Glutamatergic neuron (in vitro differentiated cells): Measurements from ENCODE around the gene BRINP3. TPM values are rescaled to one million over a fixed set of nuclear protein-coding genes. Genes with fewer than 3 reads are reported as not detected.

Experiments
- DNase-seq: peaks from one replicate; pipeline ENCODE4 v3.0.0; 2022
- H3K27ac Mint-ChIP-seq: one replicate; pipeline ENCODE4 v1.8.0; 2020; ENCODE audit warnings: mild to moderate bottlenecking, mixed read lengths, inconsistent platforms; ENCODE audit not compliant: unreplicated experiment
- H3K27me3 Mint-ChIP-seq: one replicate; pipeline ENCODE4 v1.8.0; 2020; ENCODE audit warnings: mild to moderate bottlenecking, moderate library complexity, mixed read lengths, inconsistent platforms; ENCODE audit not compliant: unreplicated experiment
- H3K36me3 Mint-ChIP-seq: one replicate; pipeline ENCODE4 v1.8.0; 2020; ENCODE audit warnings: mild to moderate bottlenecking, mixed read lengths, inconsistent platforms; ENCODE audit not compliant: unreplicated experiment
- H3K4me1 Mint-ChIP-seq: one replicate; pipeline ENCODE4 v1.8.0; 2020; ENCODE audit warnings: mild to moderate bottlenecking, low read depth, mixed read lengths, inconsistent platforms; ENCODE audit not compliant: unreplicated experiment
- H3K4me3 Mint-ChIP-seq: one replicate; pipeline ENCODE4 v1.8.0; 2020; ENCODE audit warnings: mild to moderate bottlenecking, mixed read lengths, inconsistent platforms; ENCODE audit not compliant: unreplicated experiment
- H3K9me3 Mint-ChIP-seq: one replicate; pipeline ENCODE4 v1.8.0; 2020; ENCODE audit warnings: mild to moderate bottlenecking, moderate library complexity, mixed read lengths, inconsistent platforms; ENCODE audit not compliant: unreplicated experiment
- CTCF ChIP-seq: fragments of 200-600 bp; sonication (generic); IDR thresholded peaks from one replicate; pipeline ENCODE4 v1.5.0; 2021; ENCODE audit not compliant: partially characterized antibody, unreplicated experiment
- total RNA-seq: library from RNA; stranded (reverse); fragmentation: NEBNext Ultra II Directional; extraction: Animal tissue kit (Norgen Biotek cat#: 25700); gene quantifications from one replicate; pipeline ENCODE4 v1.2.1, GENCODE V29; 2021; ENCODE audit not compliant: unreplicated experiment

BRINP3 gene
- total RNA-seq, 1 donor from 2014 or later: not detected

- H3K27me3 Mint-ChIP-seq: no peaks in the 10 kb centered on the region
- H3K9me3 Mint-ChIP-seq: no peaks in the 10 kb centered on the region
- no peaks in the 10 kb centered on the region for H3K36me3 Mint-ChIP-seq
- no peak for TF ChIP-seq CTCF
- no peak overlapping the region for H3K4me3 Mint-ChIP-seq
- peaks cover 2% of the 10 kb centered on the region for H3K4me1 Mint-ChIP-seq
- no peak overlapping the region for H3K27ac Mint-ChIP-seq
- DNase-seq: no peak
These were observed 164.9 kb downstream of the BRINP3 start for GRCh38 chr1:190312763-190313162.

- no peak overlapping the region for H3K27ac Mint-ChIP-seq
- DNase-seq: no peak
- H3K4me3 Mint-ChIP-seq: no peak overlapping the region
- no peaks in the 10 kb centered on the region for H3K27me3 Mint-ChIP-seq
- H3K4me1 Mint-ChIP-seq: peaks cover 2% of the 10 kb centered on the region
- H3K9me3 Mint-ChIP-seq: no peaks in the 10 kb centered on the region
- H3K36me3 Mint-ChIP-seq: no peaks in the 10 kb centered on the region
- TF ChIP-seq CTCF: no peak
These were observed 174.2 kb downstream of the BRINP3 start for GRCh38 chr1:190303501-190303900.

- no peaks in the 10 kb centered on the region for H3K36me3 Mint-ChIP-seq
- H3K27me3 Mint-ChIP-seq: no peaks in the 10 kb centered on the region
- H3K4me3 Mint-ChIP-seq: no peak overlapping the region
- TF ChIP-seq CTCF: no peak
- no peaks in the 10 kb centered on the region for H3K9me3 Mint-ChIP-seq
- DNase-seq: no peak
- no peak overlapping the region for H3K27ac Mint-ChIP-seq
- H3K4me1 Mint-ChIP-seq: no peaks in the 10 kb centered on the region
These were observed 181.2 kb downstream of the BRINP3 start for GRCh38 chr1:190296453-190296852.

GRCh38 chr1:190289897-190290296 lies 187.8 kb downstream of the BRINP3 start:
- Mint-ChIP-seq H3K9me3 (no peaks in the 10 kb centered on the region), H3K36me3 (no peaks in the 10 kb centered on the region), H3K27me3 (no peaks in the 10 kb centered on the region), H3K4me1 (no peaks in the 10 kb centered on the region), H3K4me3 (no peak overlapping the region), H3K27ac (no peak overlapping the region)
- DNase-seq: no peak
- no peak for TF ChIP-seq CTCF

- Mint-ChIP-seq H3K27ac (no peak overlapping the region), H3K4me3 (no peak overlapping the region), H3K4me1 (no peaks in the 10 kb centered on the region), H3K9me3 (no peaks in the 10 kb centered on the region), H3K36me3 (no peaks in the 10 kb centered on the region), H3K27me3 (no peaks in the 10 kb centered on the region)
- no peak for TF ChIP-seq CTCF
- DNase-seq: no peak
These were observed 191.6 kb downstream of the BRINP3 start for GRCh38 chr1:190286111-190286510.
